ENCODE results near the gene KLHL3.

DNA sequence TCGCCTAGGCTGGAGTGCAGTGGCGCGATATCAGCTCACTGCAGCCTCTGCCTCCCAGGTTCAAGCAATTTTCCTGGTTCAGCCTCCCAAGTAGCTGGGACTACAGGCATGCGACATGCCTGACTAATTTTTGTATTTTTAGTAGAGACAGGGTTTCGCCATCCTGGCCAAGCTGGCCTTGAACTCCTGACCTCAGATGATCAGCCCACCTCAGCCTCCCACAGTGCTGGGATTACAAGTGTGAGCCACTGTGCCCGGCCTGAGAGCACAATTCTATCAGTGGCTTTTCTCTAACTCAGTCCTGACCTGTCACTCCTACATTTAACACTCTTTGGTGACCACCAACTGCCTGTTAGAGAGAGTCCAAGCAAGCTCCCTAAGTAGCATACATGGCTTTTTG, 154.1 kb downstream of the KLHL3 start:
- no peak for TF ChIP-seq CTCF (IDR thresholded peaks at IDR 0.05)
- TF ChIP-seq POLR2A (IDR thresholded peaks at IDR 0.05) = no peak

Measured in right lobe of liver (tissue), 4 donors.